ENCODE measurements around the gene GLE1. TPM values are rescaled to one million over a fixed set of nuclear protein-coding genes. Genes with fewer than 3 reads are reported as not detected.

The GLE1 gene
- total RNA-seq, 2 donors from 2014 or later, result 14.7 to 16.6 TPM

DNA sequence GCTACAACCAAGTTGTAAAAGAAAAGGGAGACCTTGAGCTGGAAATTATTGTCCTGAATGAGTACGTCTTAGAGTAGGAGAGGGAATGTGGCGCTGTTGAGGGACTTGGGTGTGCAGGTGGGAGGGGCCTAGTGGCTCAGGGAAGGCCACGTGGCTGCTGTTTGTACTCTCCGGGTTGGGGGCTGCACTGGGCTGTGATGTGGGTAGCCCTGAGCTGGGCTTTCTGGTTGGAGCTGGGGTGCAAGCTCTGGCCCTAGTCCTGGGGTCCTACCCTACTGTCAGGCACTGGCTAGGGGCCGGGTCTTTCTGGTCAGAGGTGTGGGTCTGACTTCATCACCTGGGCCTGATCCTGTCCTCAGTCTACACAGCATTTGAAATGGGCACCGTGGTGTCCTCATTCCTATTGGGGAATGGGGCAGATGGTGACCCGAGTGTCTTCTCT, 19.1 kb upstream of the GLE1 start:
- 88% methylated on average over 5 to 7 of the region's 7 CpGs for WGBS, 2 experiments (ENCODE audit: insufficient coverage in 1 of 2, insufficient read length in 1 of 2)
- no peak overlapping the region for H3K9ac ChIP-seq (ENCODE audit: extremely low read depth, low read length, poor library complexity, severe bottlenecking)
- no peaks in the 10 kb centered on the region for H3K9me3 ChIP-seq (ENCODE audit: control insufficient read depth, low read length)
- TF ChIP-seq, protein P1, sequence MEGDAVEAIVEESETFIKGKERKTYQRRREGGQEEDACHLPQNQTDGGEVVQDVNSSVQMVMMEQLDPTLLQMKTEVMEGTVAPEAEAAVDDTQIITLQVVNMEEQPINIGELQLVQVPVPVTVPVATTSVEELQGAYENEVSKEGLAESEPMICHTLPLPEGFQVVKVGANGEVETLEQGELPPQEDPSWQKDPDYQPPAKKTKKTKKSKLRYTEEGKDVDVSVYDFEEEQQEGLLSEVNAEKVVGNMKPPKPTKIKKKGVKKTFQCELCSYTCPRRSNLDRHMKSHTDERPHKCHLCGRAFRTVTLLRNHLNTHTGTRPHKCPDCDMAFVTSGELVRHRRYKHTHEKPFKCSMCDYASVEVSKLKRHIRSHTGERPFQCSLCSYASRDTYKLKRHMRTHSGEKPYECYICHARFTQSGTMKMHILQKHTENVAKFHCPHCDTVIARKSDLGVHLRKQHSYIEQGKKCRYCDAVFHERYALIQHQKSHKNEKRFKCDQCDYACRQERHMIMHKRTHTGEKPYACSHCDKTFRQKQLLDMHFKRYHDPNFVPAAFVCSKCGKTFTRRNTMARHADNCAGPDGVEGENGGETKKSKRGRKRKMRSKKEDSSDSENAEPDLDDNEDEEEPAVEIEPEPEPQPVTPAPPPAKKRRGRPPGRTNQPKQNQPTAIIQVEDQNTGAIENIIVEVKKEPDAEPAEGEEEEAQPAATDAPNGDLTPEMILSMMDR (conservative IDR thresholded peaks at IDR 0.05), result no peak
- DNase-seq, result no peak
- no peaks in the 10 kb centered on the region for H3K4me1 ChIP-seq (ENCODE audit: control insufficient read depth, insufficient read depth, low read length)
- no peaks in the 10 kb centered on the region for H3K27me3 Mint-ChIP-seq (ENCODE audit: insufficient read depth)
- no peak overlapping the region for H3K4me3 Mint-ChIP-seq
- H3K4me1 Mint-ChIP-seq, result no peaks in the 10 kb centered on the region
- H3K27ac Mint-ChIP-seq, result no peak overlapping the region
- H3K36me3 ChIP-seq (ENCODE audit: control insufficient read depth, insufficient read depth, low read length), result peaks cover 66% of the 10 kb centered on the region
- H3K4me3 ChIP-seq (ENCODE audit: low read length), result no peak overlapping the region
- H3K27me3 ChIP-seq (ENCODE audit: control insufficient read depth, insufficient read depth, low read length, poor library complexity, severe bottlenecking), result no peaks in the 10 kb centered on the region
- no peaks in the 10 kb centered on the region for H3K9me3 Mint-ChIP-seq
- H3K27ac ChIP-seq (ENCODE audit: low read depth, low read length), result no peak overlapping the region
- H3K36me3 Mint-ChIP-seq (ENCODE audit: low read depth), result peaks cover 74% of the 10 kb centered on the region

DNA sequence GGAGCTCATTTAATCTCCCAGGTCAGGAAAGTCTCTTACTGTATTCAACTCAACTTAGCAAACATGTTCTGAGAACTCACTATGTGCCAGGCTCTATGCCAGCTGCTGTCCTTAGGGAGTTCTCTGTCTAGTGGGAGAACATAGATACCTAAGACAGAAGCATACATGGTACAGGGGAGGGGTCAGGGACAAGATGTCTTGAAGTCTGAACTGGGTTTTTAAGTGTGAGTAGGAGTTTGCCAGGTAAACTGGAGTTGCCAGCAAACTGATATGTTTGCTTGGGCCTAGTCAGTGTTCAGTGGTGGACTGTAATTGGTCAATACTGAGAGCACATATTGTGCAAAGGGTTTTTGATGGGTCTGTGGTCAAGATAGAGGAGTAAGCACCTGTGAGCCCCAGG, 18.3 kb upstream of the GLE1 start:
- no peaks in the 10 kb centered on the region for H3K4me1 ChIP-seq (ENCODE audit: control insufficient read depth, insufficient read depth, low read length)
- no peak for DNase-seq
- no peaks in the 10 kb centered on the region for H3K9me3 ChIP-seq (ENCODE audit: control insufficient read depth, low read length)
- peaks cover 64% of the 10 kb centered on the region for H3K36me3 ChIP-seq (ENCODE audit: control insufficient read depth, insufficient read depth, low read length)
- H3K9ac ChIP-seq (ENCODE audit: extremely low read depth, low read length, poor library complexity, severe bottlenecking), result no peak overlapping the region
- no peaks in the 10 kb centered on the region for H3K27me3 ChIP-seq (ENCODE audit: control insufficient read depth, insufficient read depth, low read length, poor library complexity, severe bottlenecking)
- Mint-ChIP-seq H3K4me3 (no peak overlapping the region), H3K27me3 (ENCODE audit: insufficient read depth) (no peaks in the 10 kb centered on the region), H3K27ac (no peak overlapping the region), H3K4me1 (no peaks in the 10 kb centered on the region), H3K36me3 (ENCODE audit: low read depth) (peaks cover 77% of the 10 kb centered on the region), H3K9me3 (no peaks in the 10 kb centered on the region)
- TF ChIP-seq, protein P1 (conservative IDR thresholded peaks at IDR 0.05), result no peak
- H3K4me3 ChIP-seq (ENCODE audit: low read length), result no peak overlapping the region
- H3K27ac ChIP-seq (ENCODE audit: low read depth, low read length), result no peak overlapping the region

DNA sequence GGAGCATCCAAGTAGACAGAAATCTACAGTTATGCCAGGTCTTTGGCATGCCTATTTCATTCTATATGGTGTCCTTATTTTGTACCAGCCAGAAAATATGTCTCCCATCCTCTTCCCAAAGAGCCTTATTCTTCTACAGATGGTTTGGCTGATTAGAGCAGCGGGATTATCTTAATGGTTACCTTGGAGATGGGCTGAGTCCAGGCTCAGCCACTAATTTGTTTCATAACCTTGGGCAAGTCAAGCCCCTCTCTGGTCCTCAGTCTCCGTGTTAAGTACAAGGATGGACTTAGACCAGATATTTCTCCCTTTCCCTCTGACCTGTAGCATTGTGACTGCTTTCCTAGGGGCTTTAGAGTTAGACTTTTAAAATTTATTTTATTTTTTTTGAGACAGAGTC, 11.1 kb upstream of the GLE1 start:
- Mint-ChIP-seq H3K27me3 (ENCODE audit: insufficient read depth) (no peaks in the 10 kb centered on the region), H3K4me1 (no peaks in the 10 kb centered on the region), H3K27ac (no peak overlapping the region), H3K36me3 (ENCODE audit: low read depth) (peaks cover 71% of the 10 kb centered on the region), H3K9me3 (no peaks in the 10 kb centered on the region), H3K4me3 (no peak overlapping the region)
- H3K4me1 ChIP-seq (ENCODE audit: control insufficient read depth, insufficient read depth, low read length), result no peaks in the 10 kb centered on the region
- no peak for DNase-seq
- H3K4me3 ChIP-seq (ENCODE audit: low read length), result no peak overlapping the region
- H3K27me3 ChIP-seq (ENCODE audit: control insufficient read depth, insufficient read depth, low read length, poor library complexity, severe bottlenecking), result no peaks in the 10 kb centered on the region
- TF ChIP-seq, protein P1 (conservative IDR thresholded peaks at IDR 0.05), result no peak
- no peaks in the 10 kb centered on the region for H3K9me3 ChIP-seq (ENCODE audit: control insufficient read depth, low read length)
- H3K9ac ChIP-seq (ENCODE audit: extremely low read depth, low read length, poor library complexity, severe bottlenecking), result no peak overlapping the region
- 83 to 88% methylated on average over 2 of the region's 2 CpGs for WGBS, 2 experiments (ENCODE audit: insufficient coverage in 1 of 2, insufficient read length in 1 of 2)
- H3K36me3 ChIP-seq (ENCODE audit: control insufficient read depth, insufficient read depth, low read length), result peaks cover 79% of the 10 kb centered on the region
- H3K27ac ChIP-seq (ENCODE audit: low read depth, low read length), result no peak overlapping the region
